GM21737 (cell line): Measurements from ENCODE around the gene TAS2R3.

Source experiments
- ATAC-seq: cut with Tn5 transposase; IDR thresholded peaks from one replicate; pipeline ENCODE4 v1.9.1; 2021; ENCODE audit warnings: mild to moderate bottlenecking, moderate library complexity; ENCODE audit not compliant: unreplicated experiment

TAS2R3 gene

DNA sequence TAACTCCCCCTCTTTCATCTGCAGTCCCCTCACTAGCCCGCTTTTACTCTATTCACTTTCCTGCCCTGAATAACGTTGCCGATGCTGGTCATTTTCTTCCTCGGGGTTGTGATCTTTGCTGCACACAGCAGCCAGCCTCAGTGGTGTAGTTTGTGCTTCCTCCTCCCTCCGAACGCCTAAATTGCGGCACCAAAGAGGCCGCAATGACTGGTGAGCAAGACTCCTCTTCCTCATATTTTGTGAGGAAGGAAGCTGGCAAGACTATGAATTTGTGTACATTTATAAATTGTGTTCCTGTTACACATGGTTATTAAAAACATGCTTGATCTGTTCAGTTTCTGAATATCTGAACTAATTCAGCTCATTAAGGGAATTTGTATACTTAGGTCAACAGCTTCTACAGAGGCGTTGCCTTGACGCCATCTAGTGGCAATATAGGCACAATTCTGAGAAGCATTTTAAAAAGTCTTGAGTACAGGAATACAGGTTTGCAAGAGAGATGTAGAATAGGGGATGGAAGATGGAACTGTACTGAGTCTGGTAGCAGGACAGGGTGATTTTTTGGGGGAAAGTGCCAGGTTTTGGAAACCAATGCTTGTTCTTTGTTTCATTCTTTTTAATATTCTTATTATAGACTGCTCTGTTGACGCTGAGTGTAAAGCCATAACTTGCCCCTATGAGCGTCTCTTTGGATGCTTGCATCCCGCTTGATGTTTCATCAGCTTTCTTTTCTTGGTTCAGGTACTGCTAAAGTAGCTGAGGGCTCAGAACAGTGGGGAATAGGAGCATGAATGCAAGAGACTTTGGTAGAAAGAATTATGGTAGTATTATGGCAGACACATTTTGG is 22.0 kb downstream of the TAS2R3 start:
- ATAC-seq = no peak

DNA sequence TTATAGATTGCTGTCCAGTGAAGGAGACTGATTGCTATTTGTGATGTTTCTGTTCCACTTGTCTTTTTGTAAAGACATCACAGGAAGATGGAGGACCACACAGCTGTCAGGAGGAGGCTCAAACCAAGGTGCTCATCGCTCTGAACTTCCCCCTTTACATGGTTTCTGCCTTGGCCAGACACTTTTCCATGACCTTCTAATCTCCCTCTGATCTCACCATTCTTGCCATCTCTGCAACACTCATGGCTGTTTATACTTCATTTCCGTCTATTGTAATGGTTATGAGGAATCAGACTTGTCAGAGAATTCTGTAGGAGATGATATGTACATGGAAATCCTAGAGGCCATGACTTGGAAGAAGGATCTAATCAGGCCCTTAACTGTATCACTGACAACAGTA is 24.4 kb downstream of the TAS2R3 start:
- ATAC-seq = no peak

GRCh38 chr7:141789917-141790316 is 26.0 kb downstream of the TAS2R3 start, which contains the start of gene TAS2R5:
TAS2R5 (plus strand) TSS chr7:141790217; CDS start chr7:141790362, 145 bp downstream.
- ATAC-seq = no peak

GRCh38 chr7:141792526-141792925 is 28.6 kb downstream of the TAS2R3 start:
- no peak for ATAC-seq
